CD4-positive, alpha-beta T cell treated with Interferon alpha-2 for 1 hour (primary cell): ENCODE measurements around the gene TENM4.

Experiments used
- DNase-seq, 2 donors: peaks; one replicate each; pipeline ENCODE4 v3.0.0-alpha.2; 2020 to 2022

The TENM4 gene

GRCh38 chr11:79287952-79288351 is 152.9 kb downstream of the TENM4 start:
- no peak for DNase-seq

GRCh38 chr11:79285756-79286155 is 155.1 kb downstream of the TENM4 start:
- DNase-seq, result no peak

GRCh38 chr11:79276736-79277325 is 164.0 kb downstream of the TENM4 start:
- DNase-seq, result no peak

- no peak for DNase-seq
Measured at GRCh38 chr11:79274636-79275331, 166.0 kb downstream of the TENM4 start.

- no peak for DNase-seq
Measured at GRCh38 chr11:79273781-79274180, 167.0 kb downstream of the TENM4 start.

- DNase-seq, result no peak
Measured at GRCh38 chr11:79269611-79270307, 171.1 kb downstream of the TENM4 start.

GRCh38 chr11:79266396-79266795 is 174.4 kb downstream of the TENM4 start:
- no peak for DNase-seq

GRCh38 chr11:79265756-79266322 is 175.0 kb downstream of the TENM4 start:
- no peak for DNase-seq

GRCh38 chr11:79264284-79264683 is 176.5 kb downstream of the TENM4 start:
- no peak for DNase-seq

GRCh38 chr11:79263001-79263400 is 177.8 kb downstream of the TENM4 start:
- DNase-seq, result no peak

GRCh38 chr11:79262221-79262620 is 178.6 kb downstream of the TENM4 start:
- DNase-seq, result no peak

GRCh38 chr11:79261684-79262083 is 179.1 kb downstream of the TENM4 start:
- no peak for DNase-seq

GRCh38 chr11:79259800-79260199 is 181.0 kb downstream of the TENM4 start:
- no peak for DNase-seq

- no peak for DNase-seq
Measured at GRCh38 chr11:79258576-79258975, 182.3 kb downstream of the TENM4 start.

- DNase-seq, result no peak
Measured at GRCh38 chr11:79255965-79256364, 184.9 kb downstream of the TENM4 start.

GRCh38 chr11:79253280-79253679 is 187.6 kb downstream of the TENM4 start:
- DNase-seq, result no peak

GRCh38 chr11:79249295-79249993 is 191.4 kb downstream of the TENM4 start:
- no peak for DNase-seq

- no peak for DNase-seq
Measured at GRCh38 chr11:79244798-79245197, 196.0 kb downstream of the TENM4 start.

- no peak for DNase-seq
Measured at GRCh38 chr11:79244241-79244772, 196.5 kb downstream of the TENM4 start.

GRCh38 chr11:79243422-79244210 is 197.2 kb downstream of the TENM4 start:
- no peak for DNase-seq

GRCh38 chr11:79242616-79243015 is 198.2 kb downstream of the TENM4 start:
- DNase-seq, result no peak

GRCh38 chr11:79241852-79242241 is 199.0 kb downstream of the TENM4 start:
- DNase-seq, result no peak
